IMR-90 (cell line): ENCODE results near the gene GALNT17. TPM values are rescaled to one million over a fixed set of nuclear protein-coding genes. Genes with fewer than 3 reads are reported as not detected.

Experiments
- ATAC-seq: fragments of 200-7000 bp; cut with Tn5 transposase; 2 replicates; pipeline ENCODE4 v1.9.1; 2020; ENCODE audit warnings: low read depth, mild to moderate bottlenecking, moderate library complexity
- BruUV-seq: library from RNA; stranded (reverse); fragments of 400-500 nt; replicated peaks from 2 replicates; lab custom pipeline; 2021; lab: Mats Ljungman, UMichigan
- CTCF ChIA-PET: fragments of 300-600 bp; formaldehyde crosslinking; extraction: SDS; loops from one replicate; lab custom pipeline; 2021; ENCODE audit warnings: antibody characterized with exemption; lab: Yijun Ruan, JAX
- POLR2A ChIA-PET: fragments of 300-600 bp; sonication (Branson Sonifier 250); formaldehyde crosslinking; loops from one replicate; lab custom pipeline; 2022; ENCODE audit warnings: antibody characterized with exemption; ENCODE audit not compliant: unreplicated experiment; lab: Charles Lee
- DNase-seq: peaks from one replicate; pipeline ENCODE4 v3.0.0; 2013
- H2AFZ ChIP-seq: replicated peaks from 2 replicates; pipeline ENCODE3; 2013; ENCODE audit warnings: low read length, mild to moderate bottlenecking; ENCODE audit not compliant: poor library complexity
- H2AK5ac ChIP-seq: 2 replicates; pipeline ENCODE4 v1.6.1; 2013; ENCODE audit warnings: low read depth, low read length, inconsistent platforms
- H2AK9ac ChIP-seq: replicated peaks from 2 replicates; pipeline ENCODE3; 2013; ENCODE audit warnings: mild to moderate bottlenecking, low read depth, low read length, moderate library complexity; ENCODE audit not compliant: poor library complexity
- H2BK120ac ChIP-seq: 2 replicates; pipeline ENCODE4 v1.6.1; 2013; ENCODE audit warnings: low read depth, low read length, inconsistent platforms
- H2BK15ac ChIP-seq: 3 replicates; pipeline ENCODE4 v1.6.1; 2013; ENCODE audit warnings: low read depth, low read length, inconsistent platforms
- H2BK20ac ChIP-seq: 2 replicates; pipeline ENCODE4 v1.6.1; 2013; ENCODE audit warnings: low read depth, mild to moderate bottlenecking, inconsistent platforms, low read length, moderate library complexity
- H2BK5ac ChIP-seq: 2 replicates; pipeline ENCODE4 v1.6.1; 2013; ENCODE audit warnings: mild to moderate bottlenecking, low read depth, low read length, inconsistent platforms; ENCODE audit not compliant: poor library complexity, severe bottlenecking
- H3K14ac ChIP-seq: replicated peaks from 2 replicates; pipeline ENCODE4 v1.6.1; 2013; ENCODE audit warnings: low read depth, low read length, inconsistent platforms
- H3K18ac ChIP-seq: 2 replicates; pipeline ENCODE4 v1.6.1; 2013; ENCODE audit warnings: low read depth, low read length, control low read depth
- H3K23ac ChIP-seq: 2 replicates; pipeline ENCODE4 v1.6.1; 2013; ENCODE audit warnings: low read depth, low read length, inconsistent platforms
- H3K27ac ChIP-seq: 2 replicates; pipeline ENCODE4 v1.5.1; 2013; ENCODE audit warnings: mild to moderate bottlenecking, control low read depth, low read length; ENCODE audit not compliant: insufficient read depth
- H3K27me3 ChIP-seq: 2 replicates; pipeline ENCODE4 v1.6.1; 2013; ENCODE audit warnings: low read length; ENCODE audit not compliant: control insufficient read depth, insufficient read depth
- H3K36me3 ChIP-seq: 2 replicates; pipeline ENCODE4 v1.6.1; 2013; ENCODE audit warnings: low read length, mixed read lengths; ENCODE audit not compliant: control insufficient read depth, insufficient read depth
- H3K4ac ChIP-seq: 2 replicates; pipeline ENCODE4 v1.6.1; 2013; ENCODE audit warnings: low read depth, low read length, inconsistent platforms
- H3K4me1 ChIP-seq: 2 replicates; pipeline ENCODE4 v1.6.1; 2013; ENCODE audit warnings: low read length, mixed read lengths; ENCODE audit not compliant: control insufficient read depth, insufficient read depth
- H3K4me2 ChIP-seq: 2 replicates; pipeline ENCODE4 v1.6.1; 2013; ENCODE audit warnings: low read depth, mild to moderate bottlenecking, control low read depth, low read length, moderate library complexity
- H3K4me3 ChIP-seq: 2 replicates; pipeline ENCODE4 v1.5.1; 2013; ENCODE audit warnings: low read depth, mild to moderate bottlenecking, control low read depth, low read length, moderate library complexity; ENCODE audit not compliant: insufficient read depth
- H3K56ac ChIP-seq: 2 replicates; pipeline ENCODE4 v1.6.1; 2013; ENCODE audit warnings: low read length, inconsistent platforms; ENCODE audit not compliant: insufficient read depth; ENCODE audit errors: extremely low read depth
- H3K79me1 ChIP-seq, 2 experiments: 2 replicates each; pipeline ENCODE4 v1.6.1; 2013; ENCODE audit warnings: low read length in 2 of 2, inconsistent platforms in 1 of 2, low read depth in 1 of 2
- H3K9ac ChIP-seq: 2 replicates; pipeline ENCODE4 v1.6.1; 2013; ENCODE audit warnings: low read depth, low read length, control low read depth
- H3K9me1 ChIP-seq: 2 replicates; pipeline ENCODE4 v1.6.1; 2013; ENCODE audit warnings: low read length, inconsistent platforms; ENCODE audit not compliant: insufficient read depth
- H3K9me3 ChIP-seq: 2 replicates; pipeline ENCODE4 v1.6.1; 2013; ENCODE audit warnings: low read length; ENCODE audit not compliant: control insufficient read depth, insufficient read depth
- H4K20me1 ChIP-seq: 2 replicates; pipeline ENCODE4 v1.6.1; 2013; ENCODE audit warnings: low read length, inconsistent platforms; ENCODE audit not compliant: insufficient read depth
- H4K5ac ChIP-seq: 2 replicates; pipeline ENCODE4 v1.6.1; 2013; ENCODE audit warnings: mild to moderate bottlenecking, low read depth, low read length, control low read depth
- H4K8ac ChIP-seq, 2 experiments: 2 replicates each; pipeline ENCODE4 v1.6.1; 2013; ENCODE audit warnings: low read depth in 2 of 2, low read length in 2 of 2, control low read depth in 1 of 2, inconsistent platforms in 1 of 2
- H4K91ac ChIP-seq: 2 replicates; pipeline ENCODE4 v1.6.1; 2013; ENCODE audit warnings: low read depth, low read length, inconsistent platforms; ENCODE audit not compliant: insufficient read depth
- BHLHE40 ChIP-seq: fragments of 150-350 bp; IDR thresholded peaks from 2 replicates; pipeline ENCODE4 v1.6.1; 2016; ENCODE audit warnings: mild to moderate bottlenecking, low read depth, low read length
- MAFK ChIP-seq: IDR thresholded peaks from 2 replicates; pipeline ENCODE4 v1.6.1; 2012; ENCODE audit warnings: low read depth, low read length, improper control_type of control experiment
- MXI1 ChIP-seq: IDR thresholded peaks from 2 replicates; pipeline ENCODE4 v1.6.1; 2012; ENCODE audit warnings: low read depth, mild to moderate bottlenecking, low read length, moderate library complexity, borderline replicate concordance
- SMC3 ChIP-seq: fragments of 150-350 bp; IDR thresholded peaks from 2 replicates; pipeline ENCODE4 v1.6.1; 2016; ENCODE audit warnings: low read depth, mild to moderate bottlenecking, antibody characterized with exemption, low read length, moderate library complexity
- USF2 ChIP-seq: fragments of 150-350 bp; IDR thresholded peaks from 2 replicates; pipeline ENCODE4 v1.6.1; 2017; ENCODE audit warnings: mild to moderate bottlenecking, antibody characterized with exemption, low read length, low read depth
- WGBS, 2 experiments: methylation state at CpG; one replicate each; pipeline versions ENCODE4 v1.1.5 to v1.1.7; 2013; ENCODE audit warnings: missing lambda C conversion rate in 2 of 2; ENCODE audit not compliant: insufficient read length in 1 of 2; ENCODE audit errors: extremely low coverage in 2 of 2; 5-methylcytosine and 5-hydroxymethylcytosine counted together
- dilution Hi-C: fragments of 300-500 bp; cut with HindIII; formaldehyde crosslinking; loops from one replicate; pipeline ENCODE4 v1.14.3; 2018; ENCODE audit warnings: low sequenced_read_pairs; ENCODE audit not compliant: unreplicated experiment
- in situ Hi-C: fragments of 300-500 bp; cut with MboI; formaldehyde crosslinking; loops from 3 replicates; pipeline ENCODE4 v1.14.3; 2019; ENCODE audit warnings: low sequenced_read_pairs, inconsistent platforms, mixed read lengths
- intact Hi-C: fragments of 100-400 bp; cut with micrococcal nuclease; formaldehyde crosslinking; loops from 2 replicates; pipeline ENCODE4 v1.10.0; 2022
- polyA plus RNA-seq, 3 experiments: library from polyadenylated mRNA; depleted of rRNA; stranded (reverse); fragments of >200 nt; gene quantifications; 2 replicates each; pipeline ENCODE4 v1.2.3, GENCODE V29; 2012; ENCODE audit warnings: low replicate concordance in 1 of 3
- total RNA-seq: library from RNA; depleted of rRNA; stranded (reverse); fragments of >200 nt; gene quantifications from 2 replicates; pipeline ENCODE4 v1.2.3, GENCODE V29; 2012

GALNT17 gene
- total and polyA plus RNA-seq, 2 of the 4 experiments (the other 2 are of a cell fraction), result not detected

GRCh38 chr7:71182438-71182935 is 50.5 kb downstream of the GALNT17 start:
- Histone ChIP-seq H3K27me3 (no peaks in the 10 kb centered on the region), H3K23ac (no peak overlapping the region), H2BK15ac (no peak overlapping the region), H4K20me1 (no peaks in the 10 kb centered on the region), H4K8ac (no peak overlapping the region), H2AFZ (no peak overlapping the region), H3K4me1 (no peaks in the 10 kb centered on the region), H3K4me2 (no peak overlapping the region), H3K79me1 (no peaks in the 10 kb centered on the region), H3K4ac (no peak overlapping the region), H2AK5ac (no peak overlapping the region), H3K9me3 (peaks cover 16% of the 10 kb centered on the region), H4K91ac (no peak overlapping the region), H3K56ac (no peak overlapping the region), H2AK9ac (no peak overlapping the region), H2BK5ac (no peak overlapping the region), H3K27ac (no peak overlapping the region), H3K9me1 (no peaks in the 10 kb centered on the region), H3K9ac (no peak overlapping the region), H2BK20ac (no peak overlapping the region), H3K18ac (no peak overlapping the region), H3K4me3 (no peak overlapping the region), H4K5ac (no peak overlapping the region), H3K36me3 (no peaks in the 10 kb centered on the region), H2BK120ac (no peak overlapping the region), H3K14ac (no peak overlapping the region)
- no TSS peak for BruUV-seq
- intact Hi-C loops, result no loop called here
- no peak for DNase-seq
- ChIA-PET POLR2A (no interaction called here), CTCF (no interaction called here)
- 20% methylated on average over 1 of the region's 4 CpGs; no CpG with 5 or more reads in 1 of the 2 experiments for WGBS, 2 experiments
- no peak for ATAC-seq
- TF ChIP-seq MAFK (no peak), USF2 (no peak), BHLHE40 (no peak), SMC3 (no peak), MXI1 (no peak)
- in situ Hi-C loops, result no loop called here
- dilution Hi-C loops, result no loop called here
